ENCODE measurements around the gene PPARD. TPM values are rescaled to one million over a fixed set of nuclear protein-coding genes. Genes with fewer than 3 reads are reported as not detected.
A peak's percentile ranks its signal among the peaks of the same experiment; 100 is the strongest.

The PPARD gene
- total RNA-seq, 1 donor from 2014 or later = 29.1 TPM

GRCh38 chr6:35469751-35470662 is 127.6 kb downstream of the PPARD start:
- Mint-ChIP-seq H3K4me1 (ENCODE audit: low read depth) (peaks cover 24% of the 10 kb centered on the region), H3K27ac (peak overlapping the region; percentile 87), H3K36me3 (ENCODE audit: low read depth) (peaks cover 74% of the 10 kb centered on the region), H3K9me3 (no peaks in the 10 kb centered on the region), H3K27me3 (ENCODE audit: low read depth) (no peaks in the 10 kb centered on the region), H3K4me3 (ENCODE audit: low read depth) (peak overlapping the region; percentile 91)
- intact Hi-C loops (cut with micrococcal nuclease) = no loop called here
- no peak for DNase-seq (ENCODE audit: low spot score)

GRCh38 chr6:35470663-35471120 is 128.3 kb downstream of the PPARD start:
- H3K36me3 Mint-ChIP-seq (ENCODE audit: low read depth) = peaks cover 69% of the 10 kb centered on the region

GRCh38 chr6:35471836-35472345 is 129.5 kb downstream of the PPARD start:
- Mint-ChIP-seq H3K4me1 (ENCODE audit: low read depth) (peaks cover 24% of the 10 kb centered on the region), H3K4me3 (ENCODE audit: low read depth) (peak overlapping the region; percentile 91), H3K9me3 (no peaks in the 10 kb centered on the region), H3K27me3 (ENCODE audit: low read depth) (no peaks in the 10 kb centered on the region), H3K36me3 (ENCODE audit: low read depth) (peaks cover 63% of the 10 kb centered on the region), H3K27ac (peak overlapping the region; percentile 22)
- intact Hi-C loops (cut with micrococcal nuclease) = no loop called here
- no peak for DNase-seq (ENCODE audit: low spot score)

More at GRCh38 chr6:35470663-35471120, 128.3 kb downstream of the PPARD start:
- no peak for DNase-seq (ENCODE audit: low spot score)
- Mint-ChIP-seq H3K4me1 (ENCODE audit: low read depth) (peaks cover 24% of the 10 kb centered on the region), H3K9me3 (no peaks in the 10 kb centered on the region), H3K4me3 (ENCODE audit: low read depth) (peak overlapping the region; percentile 91), H3K27ac (peak overlapping the region; percentile 87), H3K27me3 (ENCODE audit: low read depth) (no peaks in the 10 kb centered on the region)
- intact Hi-C loops (cut with micrococcal nuclease) = no loop called here

DNA sequence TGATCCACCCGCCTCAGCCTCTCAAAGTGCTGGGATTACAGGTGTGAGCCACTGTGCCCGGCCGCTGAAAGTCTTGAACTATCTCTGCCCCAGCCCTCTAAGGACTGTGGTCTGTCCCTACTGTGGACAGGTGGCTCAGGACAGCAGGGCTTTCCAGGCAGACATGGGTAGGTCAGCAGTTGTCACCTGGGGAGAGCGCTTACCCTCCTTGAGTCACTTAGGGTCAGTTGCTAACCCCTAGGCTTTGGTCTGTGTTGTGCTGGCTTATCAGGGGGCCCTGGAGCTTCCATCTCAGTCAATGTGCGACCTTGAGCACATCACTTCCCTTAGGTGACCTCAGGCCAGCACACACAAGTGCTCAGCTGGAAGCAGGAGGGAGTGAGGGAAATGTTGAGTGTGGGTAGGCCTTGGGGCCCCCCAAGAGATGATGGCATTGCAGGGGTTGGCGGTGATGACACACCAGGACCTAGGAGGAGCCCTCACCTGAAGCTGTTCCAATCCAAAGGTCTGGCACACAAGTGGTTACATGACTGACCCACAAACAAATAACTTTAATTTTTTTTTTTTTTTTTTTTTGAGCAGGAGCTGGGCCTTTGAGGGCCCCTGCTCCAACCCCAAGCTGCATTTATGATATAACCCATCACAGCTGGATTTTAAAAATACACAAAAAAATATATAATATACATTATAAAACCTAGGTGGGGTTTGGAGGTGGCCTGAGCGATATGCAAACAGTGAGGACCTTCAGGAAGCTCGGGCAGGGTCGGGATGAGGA is 130.9 kb downstream of the PPARD start:
- intact Hi-C loops (cut with micrococcal nuclease) = no loop called here
- Mint-ChIP-seq H3K4me3 (ENCODE audit: low read depth) (no peak overlapping the region), H3K36me3 (ENCODE audit: low read depth) (peaks cover 52% of the 10 kb centered on the region), H3K9me3 (no peaks in the 10 kb centered on the region), H3K27ac (peak overlapping the region; percentile 12), H3K4me1 (ENCODE audit: low read depth) (peaks cover 18% of the 10 kb centered on the region), H3K27me3 (ENCODE audit: low read depth) (no peaks in the 10 kb centered on the region)
- DNase-seq (ENCODE audit: low spot score) = no peak

DNA sequence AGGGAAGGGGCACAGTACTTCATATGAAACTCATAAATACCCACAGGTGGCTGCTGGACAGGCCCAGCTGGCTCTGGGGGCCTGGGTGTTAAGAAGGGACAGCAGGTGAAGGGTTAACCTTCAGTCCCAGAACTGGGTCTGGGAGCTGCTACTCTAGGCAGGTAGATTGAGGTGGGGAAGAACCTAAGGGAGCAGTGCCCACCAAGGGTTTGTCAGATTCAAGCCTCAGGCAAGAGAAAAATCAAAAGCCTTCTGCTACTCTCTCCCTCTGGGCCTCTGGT is 131.4 kb downstream of the PPARD start:
- peaks cover 18% of the 10 kb centered on the region for H3K4me1 Mint-ChIP-seq (ENCODE audit: low read depth)
- peak overlapping the region; percentile 42 for H3K27ac Mint-ChIP-seq
- no peak overlapping the region for H3K4me3 Mint-ChIP-seq (ENCODE audit: low read depth)
- no peaks in the 10 kb centered on the region for H3K9me3 Mint-ChIP-seq
- no peaks in the 10 kb centered on the region for H3K27me3 Mint-ChIP-seq (ENCODE audit: low read depth)
- H3K36me3 Mint-ChIP-seq (ENCODE audit: low read depth) = peaks cover 46% of the 10 kb centered on the region
- DNase-seq (ENCODE audit: low spot score) = no peak
- intact Hi-C loops (cut with micrococcal nuclease) = no loop called here

- H3K27ac Mint-ChIP-seq = peak overlapping the region; percentile 42
- no peak overlapping the region for H3K4me3 Mint-ChIP-seq (ENCODE audit: low read depth)
- DNase-seq (ENCODE audit: low spot score) = no peak
- no peaks in the 10 kb centered on the region for H3K9me3 Mint-ChIP-seq
- peaks cover 18% of the 10 kb centered on the region for H3K4me1 Mint-ChIP-seq (ENCODE audit: low read depth)
- no peaks in the 10 kb centered on the region for H3K27me3 Mint-ChIP-seq (ENCODE audit: low read depth)
- intact Hi-C loops (cut with micrococcal nuclease) = no loop called here
- peaks cover 41% of the 10 kb centered on the region for H3K36me3 Mint-ChIP-seq (ENCODE audit: low read depth)
Measured at GRCh38 chr6:35474131-35474941, 132.0 kb downstream of the PPARD start.

DNA sequence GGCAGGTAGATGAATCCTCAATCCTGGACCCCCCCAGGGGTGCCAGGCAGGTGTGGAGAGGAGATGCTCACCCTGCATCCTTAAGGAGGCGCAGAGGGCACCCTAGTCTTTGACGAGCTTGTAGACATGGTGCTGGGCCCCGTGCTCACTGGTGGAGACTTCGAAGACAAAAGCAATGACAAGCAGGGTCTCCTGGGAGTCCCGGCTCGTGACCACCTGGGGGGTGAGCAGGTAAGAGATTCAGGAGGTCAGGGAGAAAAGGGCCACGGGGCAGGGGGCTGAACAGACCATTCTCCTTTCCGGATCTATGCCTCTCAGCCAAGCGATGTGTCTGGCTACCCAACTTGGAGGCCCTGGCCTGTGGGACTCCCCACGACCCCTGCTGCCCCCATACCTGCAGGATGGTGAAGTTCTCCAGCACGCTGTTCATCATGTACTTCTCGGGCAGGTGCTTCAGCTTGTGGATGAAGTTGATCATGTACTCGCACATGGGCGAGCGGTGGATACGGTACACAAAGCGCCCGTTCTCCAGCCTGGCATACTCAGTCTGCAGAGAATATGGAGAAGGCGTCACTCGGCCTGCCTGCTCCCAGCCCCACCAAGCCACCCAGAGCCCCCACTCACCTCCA is 132.7 kb downstream of the PPARD start:
- H3K4me1 Mint-ChIP-seq (ENCODE audit: low read depth) = peaks cover 13% of the 10 kb centered on the region
- H3K27me3 Mint-ChIP-seq (ENCODE audit: low read depth) = no peaks in the 10 kb centered on the region
- H3K9me3 Mint-ChIP-seq = no peaks in the 10 kb centered on the region
- no peak for DNase-seq (ENCODE audit: low spot score)
- H3K27ac Mint-ChIP-seq = no peak overlapping the region
- no peak overlapping the region for H3K4me3 Mint-ChIP-seq (ENCODE audit: low read depth)
- peaks cover 34% of the 10 kb centered on the region for H3K36me3 Mint-ChIP-seq (ENCODE audit: low read depth)
- intact Hi-C loops (cut with micrococcal nuclease) = no loop called here

DNA sequence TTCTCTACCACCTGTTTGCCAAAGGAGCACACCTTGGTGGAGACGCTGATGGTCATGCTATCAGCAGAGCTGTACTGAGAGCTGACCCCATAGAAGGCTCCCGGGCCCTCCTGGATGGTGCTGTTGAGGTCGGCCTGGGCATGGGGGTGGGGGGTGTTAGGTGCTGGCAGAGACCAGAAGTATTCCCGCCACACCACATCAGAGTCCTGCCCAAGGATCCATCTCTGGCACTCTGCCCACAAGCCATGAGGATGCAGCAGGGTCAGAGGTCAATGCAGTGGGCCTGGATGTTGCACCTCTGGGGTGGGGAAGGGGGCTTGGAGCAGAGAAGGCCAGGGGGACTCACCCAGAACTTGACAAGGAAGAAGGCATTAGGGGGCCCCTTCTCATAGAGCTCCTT is 133.2 kb downstream of the PPARD start:
- H3K4me1 Mint-ChIP-seq (ENCODE audit: low read depth) = peaks cover 9% of the 10 kb centered on the region
- intact Hi-C loops (cut with micrococcal nuclease) = no loop called here
- H3K27ac Mint-ChIP-seq = no peak overlapping the region
- H3K27me3 Mint-ChIP-seq (ENCODE audit: low read depth) = no peaks in the 10 kb centered on the region
- H3K9me3 Mint-ChIP-seq = no peaks in the 10 kb centered on the region
- H3K4me3 Mint-ChIP-seq (ENCODE audit: low read depth) = no peak overlapping the region
- peaks cover 28% of the 10 kb centered on the region for H3K36me3 Mint-ChIP-seq (ENCODE audit: low read depth)
- DNase-seq (ENCODE audit: low spot score) = no peak

DNA sequence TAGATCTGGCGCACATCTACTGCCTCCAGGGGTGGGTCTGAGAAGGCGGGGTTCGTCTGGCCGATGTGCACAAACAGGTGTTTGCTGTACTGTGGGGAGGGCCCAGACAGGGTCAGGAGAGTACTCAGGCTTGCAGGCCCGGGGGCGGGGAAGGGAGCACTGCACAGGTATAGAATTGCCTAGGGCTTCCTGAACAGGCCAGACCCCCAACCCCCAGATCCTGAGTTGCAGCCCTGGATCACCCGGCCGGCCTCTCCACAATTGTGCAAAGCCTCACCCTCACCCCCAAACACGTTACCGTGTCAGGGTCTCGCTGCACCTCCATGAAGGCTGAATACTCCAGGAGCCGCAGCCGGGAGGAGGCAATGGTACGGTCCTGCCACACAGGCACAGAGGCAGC is 133.6 kb downstream of the PPARD start:
- intact Hi-C loops (cut with micrococcal nuclease) = no loop called here
- Mint-ChIP-seq H3K27ac (no peak overlapping the region), H3K4me1 (ENCODE audit: low read depth) (peaks cover 6% of the 10 kb centered on the region), H3K9me3 (no peaks in the 10 kb centered on the region), H3K4me3 (ENCODE audit: low read depth) (no peak overlapping the region), H3K27me3 (ENCODE audit: low read depth) (no peaks in the 10 kb centered on the region), H3K36me3 (ENCODE audit: low read depth) (peaks cover 24% of the 10 kb centered on the region)
- no peak for DNase-seq (ENCODE audit: low spot score)

DNA sequence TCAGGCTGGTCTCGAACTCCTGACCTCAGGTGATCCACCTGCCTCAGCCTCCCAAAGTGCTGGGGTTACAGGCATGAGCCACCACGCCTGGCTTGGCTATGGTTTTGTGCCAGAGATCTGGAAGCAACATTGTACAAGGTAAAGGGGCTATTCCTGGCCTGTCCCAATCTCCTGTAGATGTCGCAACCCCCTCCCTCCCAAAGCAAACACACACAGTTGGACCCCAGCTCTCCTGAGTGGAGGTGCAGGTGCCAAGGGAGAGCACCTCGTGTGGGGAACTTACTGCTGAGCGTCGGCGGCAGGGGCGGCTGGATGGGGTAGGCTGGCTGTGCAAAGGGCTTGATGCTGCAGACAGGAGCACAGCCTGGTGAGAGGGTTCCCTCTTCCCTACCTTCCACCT is 134.7 kb downstream of the PPARD start:
- H3K27me3 Mint-ChIP-seq (ENCODE audit: low read depth) = no peaks in the 10 kb centered on the region
- no peak overlapping the region for H3K4me3 Mint-ChIP-seq (ENCODE audit: low read depth)
- intact Hi-C loops (cut with micrococcal nuclease) = no loop called here
- peaks cover 14% of the 10 kb centered on the region for H3K36me3 Mint-ChIP-seq (ENCODE audit: low read depth)
- no peak overlapping the region for H3K27ac Mint-ChIP-seq
- no peak for DNase-seq (ENCODE audit: low spot score)
- no peaks in the 10 kb centered on the region for H3K9me3 Mint-ChIP-seq
- H3K4me1 Mint-ChIP-seq (ENCODE audit: low read depth) = peaks cover 2% of the 10 kb centered on the region
